Retinal pigment epithelial cell (primary cell): ENCODE measurements around the gene VMAC.
"Not testable (repeated sequence)": the region's sequence is repeated elsewhere in the genome, so short reads cannot be mapped to it uniquely, and the experiment has no call there.

Experiments
- DNase-seq: peaks from one replicate; pipeline ENCODE4 v3.0.0-alpha.2; 2010; ENCODE audit warnings: low read depth
- H3K4me3 ChIP-seq: 2 replicates; pipeline ENCODE4 v1.5.1; 2011; ENCODE audit warnings: mild to moderate bottlenecking, low read length, control low read depth, moderate library complexity
- TF ChIP-seq, protein P1 (sequence below): conservative IDR thresholded peaks from 2 replicates; pipeline ENCODE4 v1.5.1; 2011; ENCODE audit warnings: low read depth, low read length, control low read depth, inconsistent platforms

VMAC gene

GRCh38 chr19:5865772-5866171, 38.9 kb upstream of the VMAC start:
- DNase-seq, result no peak
- TF ChIP-seq, protein P1, sequence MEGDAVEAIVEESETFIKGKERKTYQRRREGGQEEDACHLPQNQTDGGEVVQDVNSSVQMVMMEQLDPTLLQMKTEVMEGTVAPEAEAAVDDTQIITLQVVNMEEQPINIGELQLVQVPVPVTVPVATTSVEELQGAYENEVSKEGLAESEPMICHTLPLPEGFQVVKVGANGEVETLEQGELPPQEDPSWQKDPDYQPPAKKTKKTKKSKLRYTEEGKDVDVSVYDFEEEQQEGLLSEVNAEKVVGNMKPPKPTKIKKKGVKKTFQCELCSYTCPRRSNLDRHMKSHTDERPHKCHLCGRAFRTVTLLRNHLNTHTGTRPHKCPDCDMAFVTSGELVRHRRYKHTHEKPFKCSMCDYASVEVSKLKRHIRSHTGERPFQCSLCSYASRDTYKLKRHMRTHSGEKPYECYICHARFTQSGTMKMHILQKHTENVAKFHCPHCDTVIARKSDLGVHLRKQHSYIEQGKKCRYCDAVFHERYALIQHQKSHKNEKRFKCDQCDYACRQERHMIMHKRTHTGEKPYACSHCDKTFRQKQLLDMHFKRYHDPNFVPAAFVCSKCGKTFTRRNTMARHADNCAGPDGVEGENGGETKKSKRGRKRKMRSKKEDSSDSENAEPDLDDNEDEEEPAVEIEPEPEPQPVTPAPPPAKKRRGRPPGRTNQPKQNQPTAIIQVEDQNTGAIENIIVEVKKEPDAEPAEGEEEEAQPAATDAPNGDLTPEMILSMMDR, result no peak
- H3K4me3 ChIP-seq, result no peak overlapping the region

DNA sequence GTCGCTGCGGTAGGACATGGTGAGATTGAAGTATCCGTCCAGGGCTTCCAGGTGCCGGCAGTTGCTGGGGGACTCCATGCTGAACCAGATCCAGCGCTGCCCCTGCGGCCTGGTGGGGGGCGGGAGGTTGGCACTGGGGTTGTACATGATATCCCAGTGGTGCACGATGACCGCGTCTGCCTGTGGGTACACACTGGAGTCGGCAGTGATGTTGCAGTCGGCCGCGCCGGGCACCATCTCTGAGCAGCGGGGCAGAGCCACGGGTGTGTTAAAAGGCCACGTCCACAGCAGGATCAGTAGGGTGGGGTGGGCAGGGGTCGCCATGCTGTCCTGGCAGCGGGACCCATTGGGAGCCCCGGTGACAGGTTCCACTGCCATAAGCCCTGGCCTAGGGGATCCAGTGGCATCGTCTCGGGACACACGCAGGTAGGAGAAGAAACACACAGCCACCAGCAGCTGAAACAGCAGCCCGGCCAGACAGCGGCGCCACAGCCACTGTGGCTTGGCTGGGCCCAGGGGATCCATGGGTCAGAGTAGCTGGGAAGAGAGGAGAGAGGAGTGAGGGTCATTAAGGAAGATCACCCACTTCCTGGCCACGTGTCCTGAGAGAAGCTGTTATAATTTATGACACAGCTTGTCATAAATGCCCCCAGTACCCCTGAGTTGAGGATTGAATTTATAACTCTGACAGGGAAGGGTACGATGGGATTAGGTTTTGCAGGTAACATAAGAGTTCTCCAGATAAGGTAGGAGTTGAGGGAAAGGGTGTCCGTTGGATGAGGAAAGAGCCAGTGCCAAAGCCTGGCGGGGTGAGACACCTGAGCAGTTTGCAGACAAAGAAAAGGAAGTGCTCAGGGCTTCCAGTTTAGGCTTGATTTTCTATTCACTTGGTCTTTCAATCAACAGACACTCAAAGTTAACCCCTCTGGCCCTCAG, 37.2 kb upstream of the VMAC start:
- TF ChIP-seq, protein P1, result no peak
- DNase-seq, result no peak
- no peak overlapping the region for H3K4me3 ChIP-seq

DNA sequence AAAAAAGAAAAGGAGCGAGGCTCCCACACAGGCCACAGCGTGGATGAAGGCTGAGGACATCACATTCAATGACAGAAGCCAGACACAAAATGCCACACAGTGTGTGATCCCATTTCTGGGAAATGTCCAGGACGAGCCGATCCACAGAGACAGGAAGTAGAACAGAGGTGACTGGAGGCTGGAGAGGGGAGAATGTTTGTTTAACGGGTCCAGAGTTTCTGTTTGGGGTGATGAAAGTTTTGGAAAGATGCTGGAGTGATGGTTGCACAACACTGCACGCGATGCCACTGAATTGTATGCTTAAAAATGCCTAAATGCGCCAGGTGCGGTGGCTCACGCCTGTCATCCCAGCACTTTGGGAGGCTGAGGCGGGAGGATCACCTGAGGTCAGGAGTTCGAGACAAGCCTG, 33.7 kb upstream of the VMAC start:
- no peak overlapping the region for H3K4me3 ChIP-seq
- no peak for DNase-seq
- TF ChIP-seq, protein P1, result no peak

DNA sequence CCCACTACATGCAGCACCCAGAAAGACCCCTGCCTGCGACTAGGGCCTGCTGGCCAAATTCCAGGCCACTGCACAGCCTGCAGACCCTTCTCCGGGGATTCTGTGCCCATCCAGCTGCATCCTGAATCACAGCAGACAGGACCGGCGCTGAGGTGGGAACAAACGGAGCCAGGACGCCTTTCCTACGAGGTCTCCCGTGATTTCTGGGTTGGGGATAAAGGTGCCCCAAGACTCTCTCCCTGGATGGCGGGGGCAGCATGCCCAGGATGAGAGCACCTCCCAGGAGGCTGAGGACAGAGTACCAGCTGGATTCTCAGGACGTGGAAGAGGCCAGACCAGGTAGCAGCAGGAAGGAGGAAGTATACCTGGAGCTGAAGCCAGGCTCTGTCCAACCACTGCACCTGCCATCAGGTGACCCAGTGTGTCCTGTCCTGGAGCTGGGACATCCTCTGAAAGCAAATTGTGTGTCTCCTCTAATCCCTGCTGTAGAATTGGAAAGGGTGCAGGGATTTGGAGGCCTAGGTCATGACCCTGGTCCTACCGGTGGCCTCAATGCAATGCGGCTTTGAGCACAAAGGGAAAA, 31.0 kb upstream of the VMAC start:
- TF ChIP-seq, protein P1, result no peak
- DNase-seq, result no peak
- no peak overlapping the region for H3K4me3 ChIP-seq

DNA sequence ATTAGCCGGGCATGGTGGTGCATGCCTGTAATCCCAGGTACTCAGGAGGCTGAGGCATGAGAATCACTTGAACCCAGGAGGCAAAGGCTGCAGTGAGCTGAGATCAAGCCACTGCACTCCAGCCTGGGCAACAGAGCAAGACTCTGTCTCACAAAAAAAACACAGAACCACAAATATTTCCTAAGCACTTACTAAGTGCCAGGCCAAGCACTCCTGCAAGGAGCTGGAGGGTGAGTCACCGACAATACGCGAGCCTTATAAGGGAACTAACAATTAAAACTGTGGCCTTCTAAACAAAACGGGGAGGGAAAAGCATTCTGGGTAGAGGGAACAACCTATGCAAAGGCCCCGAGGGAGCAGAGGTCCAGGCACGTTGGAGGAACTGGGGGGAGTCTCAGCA, 30.2 kb upstream of the VMAC start:
- DNase-seq, H3K4me3 ChIP-seq: not testable (repeated sequence)

GRCh38 chr19:5877427-5877826, 27.2 kb upstream of the VMAC start:
- TF ChIP-seq, protein P1, result no peak

GRCh38 chr19:5877882-5878281, 26.8 kb upstream of the VMAC start:
- DNase-seq, result no peak
- H3K4me3 ChIP-seq, result no peak overlapping the region
- TF ChIP-seq, protein P1, result no peak

More at GRCh38 chr19:5877427-5877826, 27.2 kb upstream of the VMAC start:
- no peak overlapping the region for H3K4me3 ChIP-seq
- DNase-seq, result no peak
